ENCODE results near the gene PPP2R3A.

Gene PPP2R3A

DNA sequence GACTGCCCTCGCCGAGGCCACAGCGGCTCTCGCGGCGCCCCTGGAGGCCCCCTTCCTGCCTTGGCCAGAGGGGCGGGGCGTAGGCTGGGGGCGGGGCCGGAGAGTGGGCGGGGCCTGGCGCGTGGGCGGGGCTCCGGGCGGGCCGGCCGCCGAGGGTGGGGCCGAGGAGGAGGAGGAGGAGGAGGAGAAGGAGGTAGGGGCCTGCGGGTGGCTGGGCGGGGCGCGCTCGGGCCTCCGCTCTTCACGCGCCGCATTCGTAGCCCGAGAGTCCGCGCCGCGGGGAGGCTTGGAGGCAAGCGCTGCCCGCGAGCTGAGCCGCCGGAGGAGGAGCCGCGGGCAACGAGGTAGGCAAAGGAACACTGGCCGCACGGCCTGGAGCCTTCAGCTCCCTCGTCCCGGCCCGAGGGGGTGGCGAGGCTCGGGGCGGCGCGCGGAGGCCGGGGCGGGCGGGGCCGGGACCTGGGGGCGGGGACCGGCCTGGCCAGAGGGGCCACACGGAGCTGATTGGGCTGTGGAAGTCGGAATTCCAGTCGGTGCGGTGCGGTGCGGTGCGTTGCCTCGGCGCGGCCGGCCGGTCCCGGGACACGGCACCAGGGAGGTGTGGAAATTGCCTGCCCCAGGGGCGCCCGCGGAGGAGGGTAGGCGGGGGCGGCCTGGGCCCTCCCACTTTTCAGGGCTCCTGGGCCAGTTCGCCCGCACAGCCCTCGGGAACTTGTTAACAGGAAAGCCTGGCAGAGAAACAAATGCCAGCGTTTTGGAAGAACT lies at the start of gene PPP2R3A:
TSS of gene PPP2R3A (plus strand) at position 223 of the 765 bp plus-strand sequence. CDS start 35,771 bp downstream, outside the sequence.
- peak within 1 kb of the TSS; percentile 78 to 85 for H3K4me3 ChIP-seq (replicated peaks in 1 of 2; ENCODE audit: low read depth in 2 of 2, low read length in 2 of 2)
- no peak for TF ChIP-seq CTCF (IDR thresholded peaks at IDR 0.05; ENCODE audit: low read depth, low read length)
- peak; percentile 83 to 91 for DNase-seq (ENCODE audit: low read depth in 2 of 2)

GRCh38 chr3:135916310-135916709 lies 49.2 kb upstream of the PPP2R3A start:
- H3K4me3 ChIP-seq (replicated peaks in 1 of 2; ENCODE audit: low read depth in 2 of 2, low read length in 2 of 2) = no peak overlapping the region
- no peak for TF ChIP-seq CTCF (IDR thresholded peaks at IDR 0.05; ENCODE audit: low read depth, low read length)
- DNase-seq (ENCODE audit: low read depth in 2 of 2) = no peak

- no peak for DNase-seq (ENCODE audit: low read depth in 2 of 2)
Measured at GRCh38 chr3:135917076-135917475, 48.5 kb upstream of the PPP2R3A start.

GRCh38 chr3:135917927-135918597 lies 47.5 kb upstream of the PPP2R3A start:
- TF ChIP-seq CTCF (IDR thresholded peaks at IDR 0.05; ENCODE audit: low read depth, low read length) = no peak
- no peak overlapping the region for H3K4me3 ChIP-seq (replicated peaks in 1 of 2; ENCODE audit: low read depth in 2 of 2, low read length in 2 of 2)
- no peak for DNase-seq (ENCODE audit: low read depth in 2 of 2)

More at GRCh38 chr3:135917076-135917475, 48.5 kb upstream of the PPP2R3A start:
- no peak overlapping the region for H3K4me3 ChIP-seq (replicated peaks in 1 of 2; ENCODE audit: low read depth in 2 of 2, low read length in 2 of 2)
- TF ChIP-seq CTCF (IDR thresholded peaks at IDR 0.05; ENCODE audit: low read depth, low read length) = no peak

GRCh38 chr3:135918600-135918999 lies 46.9 kb upstream of the PPP2R3A start:
- peak; percentile 17 for TF ChIP-seq CTCF (IDR thresholded peaks at IDR 0.05; ENCODE audit: low read depth, low read length)

GRCh38 chr3:135920275-135920674 lies 45.3 kb upstream of the PPP2R3A start:
- DNase-seq (ENCODE audit: low read depth in 2 of 2) = no peak
- TF ChIP-seq CTCF (IDR thresholded peaks at IDR 0.05; ENCODE audit: low read depth, low read length) = no peak

More at GRCh38 chr3:135918600-135918999, 46.9 kb upstream of the PPP2R3A start:
- H3K4me3 ChIP-seq (replicated peaks in 1 of 2; ENCODE audit: low read depth in 2 of 2, low read length in 2 of 2) = no peak overlapping the region
- DNase-seq (ENCODE audit: low read depth in 2 of 2) = peak; percentile 69 to 70

More at GRCh38 chr3:135920275-135920674, 45.3 kb upstream of the PPP2R3A start:
- H3K4me3 ChIP-seq (replicated peaks in 1 of 2; ENCODE audit: low read depth in 2 of 2, low read length in 2 of 2) = no peak overlapping the region

All from cardiac fibroblast (primary cell).